ENCODE data around the gene HS6ST3. TPM values are rescaled to one million over a fixed set of nuclear protein-coding genes. Genes with fewer than 3 reads are reported as not detected.
A peak's percentile ranks its signal among the peaks of the same experiment; 100 is the strongest.
"Not testable (repeated sequence)": the region's sequence is repeated elsewhere in the genome, so short reads cannot be mapped to it uniquely, and the experiment has no call there.

The HS6ST3 gene
- total RNA-seq = 1.4 TPM
- long read RNA-seq, partial matches to known transcripts = 0 of 2 reads
- long read RNA-seq, other reads (novel, unspliced or antisense) = 2 of 2 reads

- intact Hi-C loops (cut with DNase I) = no loop called here
Observed at GRCh38 chr13:96089749-96090239, at the start of gene HS6ST3. HS6ST3 (plus strand) TSS chr13:96090107.

GRCh38 chr13:96041326-96042110 is 48.4 kb upstream of the HS6ST3 start:
- intact Hi-C loops (cut with DNase I) = no loop called here
- no peak for DNase-seq (ENCODE audit: low spot score)

More at GRCh38 chr13:96089749-96090239, at the start of gene HS6ST3:
- no peak for DNase-seq (ENCODE audit: low spot score)

- no peak for DNase-seq (ENCODE audit: low spot score)
- intact Hi-C loops (cut with DNase I) = no loop called here
Observed at GRCh38 chr13:96044238-96044637, 45.7 kb upstream of the HS6ST3 start.

GRCh38 chr13:96046449-96047126 is 43.3 kb upstream of the HS6ST3 start:
- intact Hi-C loops (cut with DNase I); DNase-seq (ENCODE audit: low spot score): not testable (repeated sequence)

- intact Hi-C loops (cut with DNase I); DNase-seq (ENCODE audit: low spot score): not testable (repeated sequence)
Observed at GRCh38 chr13:96050955-96051354, 39.0 kb upstream of the HS6ST3 start.

- intact Hi-C loops (cut with DNase I); DNase-seq (ENCODE audit: low spot score): not testable (repeated sequence)
Observed at GRCh38 chr13:96051491-96051890, 38.4 kb upstream of the HS6ST3 start.

- DNase-seq (ENCODE audit: low spot score); intact Hi-C loops (cut with DNase I): not testable (repeated sequence)
Observed at GRCh38 chr13:96051946-96052345, 38.0 kb upstream of the HS6ST3 start.

GRCh38 chr13:96052656-96053002 is 37.3 kb upstream of the HS6ST3 start:
- DNase-seq (ENCODE audit: low spot score) = no peak
- intact Hi-C loops (cut with DNase I) = no loop called here

GRCh38 chr13:96053003-96053703 is 36.8 kb upstream of the HS6ST3 start, which contains the start of gene UGGT2:
UGGT2 (minus strand) TSS chr13:96053401; CDS start chr13:96053312, 89 bp downstream.
- DNase-seq (ENCODE audit: low spot score) = peak; percentile 95
- intact Hi-C loops (cut with DNase I) = no loop called here

GRCh38 chr13:96065849-96066248 is 24.1 kb upstream of the HS6ST3 start:
- intact Hi-C loops (cut with DNase I) = no loop called here
- DNase-seq (ENCODE audit: low spot score) = no peak

GRCh38 chr13:96068729-96069128 is 21.2 kb upstream of the HS6ST3 start:
- DNase-seq (ENCODE audit: low spot score) = no peak
- intact Hi-C loops (cut with DNase I) = no loop called here

GRCh38 chr13:96071504-96071903 is 18.4 kb upstream of the HS6ST3 start:
- intact Hi-C loops (cut with DNase I) = no loop called here
- no peak for DNase-seq (ENCODE audit: low spot score)

- intact Hi-C loops (cut with DNase I) = no loop called here
- no peak for DNase-seq (ENCODE audit: low spot score)
Observed at GRCh38 chr13:96072392-96072791, 17.5 kb upstream of the HS6ST3 start.

- no peak for DNase-seq (ENCODE audit: low spot score)
- intact Hi-C loops (cut with DNase I) = no loop called here
Observed at GRCh38 chr13:96075953-96076543, 13.9 kb upstream of the HS6ST3 start.

- intact Hi-C loops (cut with DNase I) = no loop called here
- DNase-seq (ENCODE audit: low spot score) = no peak
Observed at GRCh38 chr13:96080676-96081075, 9.2 kb upstream of the HS6ST3 start.

GRCh38 chr13:96081888-96082287 is 8.0 kb upstream of the HS6ST3 start:
- DNase-seq (ENCODE audit: low spot score) = no peak
- intact Hi-C loops (cut with DNase I) = no loop called here

GRCh38 chr13:96082640-96083039 is 7.3 kb upstream of the HS6ST3 start:
- DNase-seq (ENCODE audit: low spot score) = no peak
- intact Hi-C loops (cut with DNase I) = no loop called here

GRCh38 chr13:96086736-96087135 is 3.2 kb upstream of the HS6ST3 start:
- intact Hi-C loops (cut with DNase I) = no loop called here
- DNase-seq (ENCODE audit: low spot score) = no peak

GRCh38 chr13:96089139-96089538 is 768 bp upstream of the HS6ST3 start:
- no peak for DNase-seq (ENCODE audit: low spot score)
- intact Hi-C loops (cut with DNase I) = no loop called here

Data from cardiac septum (tissue), 1 donor.